HuH-7 (cell line): ENCODE data around the gene HINT3.
"Not testable (repeated sequence)": the region's sequence is repeated elsewhere in the genome, so short reads cannot be mapped to it uniquely, and the experiment has no call there.

Experiments
- DNase-seq: peaks from one replicate; pipeline ENCODE4 v3.0.0; 2011; ENCODE audit warnings: low spot score

Gene HINT3

GRCh38 chr6:125940247-125941041 lies 16.1 kb upstream of the HINT3 start:
- no peak for DNase-seq

- no peak for DNase-seq
These were observed 13.7 kb upstream of the HINT3 start for GRCh38 chr6:125942672-125943527.

GRCh38 chr6:125943528-125944433 lies 12.8 kb upstream of the HINT3 start:
- no peak for DNase-seq

GRCh38 chr6:125944434-125944816 lies 12.1 kb upstream of the HINT3 start:
- DNase-seq, result peak; percentile 26

GRCh38 chr6:125944896-125945295 lies 11.7 kb upstream of the HINT3 start:
- no peak for DNase-seq

GRCh38 chr6:125945378-125946141 lies 11.0 kb upstream of the HINT3 start:
- DNase-seq, result peak; percentile 28

- no peak for DNase-seq
These were observed 9.0 kb upstream of the HINT3 start for GRCh38 chr6:125947615-125948014.

GRCh38 chr6:125948455-125948854 lies 8.1 kb upstream of the HINT3 start:
- DNase-seq, result no peak

- DNase-seq, result no peak
These were observed 7.5 kb upstream of the HINT3 start for GRCh38 chr6:125949069-125949468.

GRCh38 chr6:125950293-125950692 lies 6.3 kb upstream of the HINT3 start:
- DNase-seq, result no peak

GRCh38 chr6:125950716-125951115 lies 5.9 kb upstream of the HINT3 start:
- not testable (repeated sequence) for DNase-seq

GRCh38 chr6:125951323-125951722 lies 5.2 kb upstream of the HINT3 start:
- DNase-seq, result no peak

GRCh38 chr6:125952764-125953501 lies 3.6 kb upstream of the HINT3 start:
- DNase-seq, result no peak

- DNase-seq, result no peak
These were observed 3.1 kb upstream of the HINT3 start for GRCh38 chr6:125953502-125953875.

GRCh38 chr6:125954735-125955339 lies 1.7 kb upstream of the HINT3 start:
- DNase-seq, result no peak

GRCh38 chr6:125955973-125956372 lies 597 bp upstream of the HINT3 start:
- no peak for DNase-seq

GRCh38 chr6:125957391-125957693 lies 772 bp downstream of the HINT3 start:
- DNase-seq, result no peak

GRCh38 chr6:125957845-125958244 lies 1.3 kb downstream of the HINT3 start:
- DNase-seq, result peak; percentile 60

GRCh38 chr6:125959041-125959440 lies 2.5 kb downstream of the HINT3 start:
- DNase-seq, result no peak

- DNase-seq, result no peak
These were observed 4.5 kb downstream of the HINT3 start for GRCh38 chr6:125961117-125961516.
